ENCODE measurements around the gene HMGCS2. TPM values are rescaled to one million over a fixed set of nuclear protein-coding genes. Genes with fewer than 3 reads are reported as not detected.

HMGCS2 gene
- total RNA-seq (2014; rRNA removed; shearing (Covaris generic)), result not detected in 2 replicates

GRCh38 chr1:119768778-119769177 lies at the start of gene HMGCS2:
Gene HMGCS2 (minus strand): TSS chr1:119768905. CDS start chr1:119768844, 61 bp downstream.
- no peak for DNase-seq (ENCODE audit: low spot score)

DNA sequence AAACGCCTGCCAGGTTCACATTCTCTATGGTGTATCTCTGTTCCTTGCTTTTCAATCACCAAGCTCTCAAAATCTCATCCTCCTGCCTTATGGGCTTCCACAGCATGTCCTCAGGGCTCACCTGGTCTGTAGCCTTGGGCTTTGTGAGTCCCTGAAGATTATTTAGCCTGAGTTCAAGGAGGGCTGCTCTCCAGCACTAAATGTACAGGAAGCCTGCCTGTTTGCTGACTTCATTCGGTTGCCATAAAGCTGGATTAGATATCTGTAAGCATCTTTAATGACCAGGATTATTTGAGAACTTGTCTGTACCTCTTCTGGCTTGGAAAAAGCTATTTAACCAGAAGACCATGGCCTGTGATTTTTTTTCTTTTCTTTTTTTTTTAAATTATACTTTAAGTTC lies 49.5 kb upstream of the HMGCS2 start:
- no peak for DNase-seq (ENCODE audit: low spot score)

- peak; percentile 54 for DNase-seq (ENCODE audit: low spot score)
These were observed 47.7 kb upstream of the HMGCS2 start for GRCh38 chr1:119816407-119816806.

DNA sequence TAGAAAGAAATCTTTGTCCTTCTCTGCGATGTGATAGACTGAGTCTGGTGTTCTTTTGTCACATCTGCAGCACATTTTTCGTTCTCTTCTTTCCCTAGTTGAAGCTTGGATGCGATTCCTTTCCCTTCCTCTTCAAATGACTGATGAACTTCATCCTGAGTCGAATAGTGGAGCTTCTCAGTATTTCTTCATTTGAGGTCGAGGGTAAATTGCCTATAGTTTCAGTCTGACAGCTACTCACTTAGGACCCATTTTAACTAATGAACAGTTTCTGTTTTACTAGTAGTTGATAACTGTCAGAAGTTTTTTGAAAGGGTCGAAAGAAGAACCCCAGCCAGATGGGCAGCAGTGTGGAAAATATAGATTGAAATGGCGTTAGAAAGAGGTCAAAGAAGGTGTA lies 47.2 kb upstream of the HMGCS2 start:
- no peak for DNase-seq (ENCODE audit: low spot score)

- peak; percentile 56 for DNase-seq (ENCODE audit: low spot score)
These were observed 46.7 kb upstream of the HMGCS2 start for GRCh38 chr1:119815361-119815760.

DNA sequence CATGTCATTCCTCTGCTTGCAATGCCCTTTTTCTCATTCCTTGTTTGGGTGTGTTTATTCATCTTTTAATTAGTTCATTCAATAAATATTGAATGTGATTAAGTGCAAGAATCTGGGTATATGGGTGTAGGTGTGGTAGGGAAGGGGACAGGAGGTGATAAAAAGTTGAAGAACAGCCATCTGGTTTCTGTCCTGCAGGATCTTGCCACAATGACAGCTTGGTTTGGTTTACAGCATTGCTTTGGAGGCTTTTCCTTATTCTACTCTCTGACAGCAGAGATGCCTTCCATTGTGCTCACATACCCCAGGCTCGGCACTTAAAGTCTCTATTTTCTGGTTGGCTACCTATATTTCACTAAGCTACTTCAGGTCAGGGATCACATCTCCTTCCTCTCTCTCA lies 45.6 kb upstream of the HMGCS2 start:
- no peak for DNase-seq (ENCODE audit: low spot score)

DNA sequence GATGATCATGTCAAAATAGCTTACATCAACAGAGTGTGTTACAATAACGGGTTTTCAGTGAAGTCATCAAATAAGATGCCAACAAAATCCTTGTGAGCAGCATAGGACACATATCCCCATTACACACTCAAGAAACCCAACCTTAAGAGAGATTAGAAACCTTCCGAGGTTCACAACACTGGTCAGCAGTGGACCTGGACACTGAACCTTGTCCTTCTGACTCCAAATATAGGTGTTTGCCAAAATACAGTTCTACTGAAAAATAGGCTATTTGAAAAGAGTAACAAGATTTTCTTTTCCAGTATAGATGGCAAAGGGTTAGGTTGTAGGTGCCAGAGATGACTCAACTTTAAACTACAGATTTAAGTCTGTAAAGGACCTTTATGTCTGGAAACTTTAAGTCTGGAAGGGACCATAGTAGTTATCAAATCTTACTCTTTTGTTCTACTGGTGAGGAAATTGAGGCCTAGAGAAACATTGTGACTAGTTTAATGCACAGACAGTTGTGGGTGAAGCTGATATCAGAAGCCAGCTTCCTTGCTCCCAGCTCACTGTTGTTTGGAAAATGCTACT lies 43.4 kb upstream of the HMGCS2 start:
- DNase-seq (ENCODE audit: low spot score), result no peak

DNA sequence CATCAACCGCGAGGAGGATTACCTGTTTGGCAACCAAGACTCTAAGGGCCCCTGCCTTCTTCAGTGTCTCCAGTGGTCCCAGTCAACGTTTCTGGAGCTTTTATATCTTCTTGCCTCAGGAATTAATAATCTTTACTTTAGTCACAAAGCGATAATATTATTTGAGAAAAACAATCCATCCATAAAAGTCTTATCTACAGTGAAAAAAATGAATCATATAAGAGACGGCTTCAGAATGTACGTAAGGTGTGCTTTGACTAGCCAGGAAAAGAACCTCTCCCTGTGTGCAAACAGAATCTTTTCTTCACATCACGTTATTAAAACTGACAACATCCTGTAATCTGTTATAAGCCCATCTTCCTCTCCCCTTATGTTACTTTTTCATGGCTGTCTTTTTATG lies 42.7 kb upstream of the HMGCS2 start, which contains the start of gene REG4:
TSS of gene REG4 (minus strand) at position 74 of the 400 bp plus-strand sequence. CDS start 2,691 bp downstream, outside the sequence.
- no peak for DNase-seq (ENCODE audit: low spot score)

DNA sequence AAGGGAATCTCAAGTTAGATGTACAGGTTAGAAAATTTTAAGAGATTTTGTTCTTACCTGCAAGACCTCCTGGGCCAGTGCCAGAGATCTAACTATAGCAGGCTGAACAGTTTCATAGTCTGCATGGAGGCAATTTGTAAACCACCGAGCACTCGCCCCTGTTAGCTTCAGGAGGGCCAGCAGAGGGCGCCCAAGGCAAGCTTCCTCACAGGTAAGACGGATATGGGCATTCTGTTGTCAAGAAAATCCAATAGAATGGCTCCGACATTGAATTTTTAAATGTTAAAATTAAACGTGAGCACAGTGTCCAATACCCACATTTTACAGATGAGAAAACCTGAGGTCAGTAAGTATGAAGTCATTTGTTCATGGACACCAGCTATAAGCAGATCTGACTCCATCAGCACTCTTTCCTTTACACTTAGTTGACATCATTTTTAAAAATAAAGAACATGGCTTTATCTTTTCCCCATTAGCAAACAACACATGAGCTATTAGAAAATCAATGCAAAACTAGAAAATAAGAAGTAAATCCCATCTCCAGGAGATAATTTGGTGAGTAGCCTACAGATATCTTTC lies 40.4 kb upstream of the HMGCS2 start:
- peak; percentile 52 for DNase-seq (ENCODE audit: low spot score)

- no peak for DNase-seq (ENCODE audit: low spot score)
These were observed 39.8 kb upstream of the HMGCS2 start for GRCh38 chr1:119808491-119808890.

- no peak for DNase-seq (ENCODE audit: low spot score)
These were observed 37.8 kb upstream of the HMGCS2 start for GRCh38 chr1:119806489-119806888.

DNA sequence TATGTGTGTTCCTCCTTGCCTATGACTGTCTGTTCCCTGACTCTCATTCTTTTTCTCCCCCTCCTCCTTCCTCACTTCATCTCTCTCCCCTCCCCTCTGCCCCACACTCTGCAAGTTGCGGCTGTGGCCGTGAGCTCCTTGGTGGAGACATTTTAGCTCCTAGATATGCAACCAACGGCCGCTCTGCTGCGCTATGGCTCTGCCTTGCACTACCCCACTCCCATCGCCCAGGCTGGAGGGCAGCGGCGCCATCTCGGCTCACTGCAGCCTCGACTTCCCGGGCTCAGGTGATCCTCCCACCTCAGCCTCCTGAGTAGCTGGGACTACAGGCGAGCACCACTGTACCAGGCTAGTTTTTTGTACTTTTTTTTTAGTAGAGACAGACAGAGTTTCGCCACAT lies 37.0 kb upstream of the HMGCS2 start:
- no peak for DNase-seq (ENCODE audit: low spot score)

DNA sequence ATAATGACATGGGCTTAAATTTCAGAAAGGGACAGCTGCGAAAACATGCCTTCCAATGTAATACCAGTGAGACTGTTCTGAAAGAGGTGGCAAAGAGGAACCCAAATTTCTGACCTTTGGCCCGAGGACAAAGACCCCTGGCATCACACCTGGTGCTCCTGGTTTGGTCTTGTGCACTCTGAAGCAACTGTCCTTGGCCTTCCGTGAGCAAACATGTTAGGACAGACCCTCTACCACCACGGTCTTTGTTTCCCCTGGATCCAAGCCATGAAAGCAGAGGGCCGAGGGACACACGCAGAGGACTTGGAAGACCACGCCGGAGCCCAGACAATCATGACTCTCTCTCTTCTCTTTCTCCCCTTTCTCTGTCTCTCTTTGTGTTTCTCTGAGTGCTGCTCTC lies 36.5 kb upstream of the HMGCS2 start:
- DNase-seq (ENCODE audit: low spot score), result no peak

GRCh38 chr1:119799599-119800177 lies 31.0 kb upstream of the HMGCS2 start:
- no peak for DNase-seq (ENCODE audit: low spot score)

GRCh38 chr1:119799003-119799402 lies 30.3 kb upstream of the HMGCS2 start:
- DNase-seq (ENCODE audit: low spot score), result no peak

GRCh38 chr1:119797606-119798005 lies 28.9 kb upstream of the HMGCS2 start:
- no peak for DNase-seq (ENCODE audit: low spot score)

GRCh38 chr1:119797162-119797561 lies 28.5 kb upstream of the HMGCS2 start:
- DNase-seq (ENCODE audit: low spot score), result no peak

GRCh38 chr1:119795261-119796200 lies 26.8 kb upstream of the HMGCS2 start:
- DNase-seq (ENCODE audit: low spot score), result no peak

DNA sequence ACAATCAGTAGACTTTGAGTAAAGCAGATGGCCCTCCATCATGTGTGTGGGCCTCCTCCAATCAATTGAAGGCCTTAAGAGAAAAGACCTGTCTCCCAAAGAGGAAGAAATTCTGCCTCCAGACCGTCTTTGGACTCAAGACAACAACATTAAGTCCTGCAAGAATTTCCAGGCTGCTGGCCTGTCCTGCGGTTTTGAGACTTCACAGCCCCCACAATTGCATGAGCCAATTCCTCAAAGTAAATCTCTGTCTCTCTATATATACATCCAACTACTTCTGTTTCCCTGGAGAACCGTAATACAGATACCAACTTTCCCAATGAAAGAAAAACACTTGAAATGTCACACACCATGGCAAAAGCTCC lies 26.2 kb upstream of the HMGCS2 start:
- DNase-seq (ENCODE audit: low spot score), result no peak

DNA sequence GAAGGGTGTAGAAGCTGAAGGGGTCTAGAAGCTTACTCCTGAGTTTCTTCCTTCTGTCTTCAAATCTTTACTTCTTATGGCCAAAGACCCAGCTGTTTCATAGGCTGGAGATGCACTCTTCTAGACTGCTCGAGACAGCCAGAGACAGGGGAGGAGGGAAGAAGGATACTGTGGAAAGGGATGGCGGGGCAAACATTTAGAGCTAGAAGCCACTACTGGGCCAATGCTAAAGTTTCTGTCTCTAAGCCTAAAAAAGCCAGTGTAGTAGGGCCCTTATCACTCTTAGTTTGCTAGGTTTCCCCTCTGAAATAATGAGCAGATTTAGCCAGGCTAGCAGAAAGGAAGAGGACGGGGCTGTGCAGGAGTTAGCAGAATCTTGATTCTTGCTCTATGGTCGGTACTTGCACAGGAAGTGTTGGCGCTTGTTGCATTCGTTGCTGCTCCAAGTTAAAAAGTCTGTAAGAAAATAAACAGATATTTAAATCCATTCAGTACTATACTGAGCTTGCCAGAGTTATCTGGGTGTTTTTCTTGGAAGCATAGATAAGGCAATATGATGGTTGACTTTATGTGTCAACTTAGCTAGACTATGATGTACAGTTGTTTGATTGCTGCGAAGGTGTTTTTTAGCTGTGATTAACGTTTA lies 25.6 kb upstream of the HMGCS2 start:
- no peak for DNase-seq (ENCODE audit: low spot score)

- DNase-seq (ENCODE audit: low spot score), result no peak
These were observed 22.7 kb upstream of the HMGCS2 start for GRCh38 chr1:119791377-119791776.

Measured in A172 (cell line).